Mesothelial cell of epicardium (in vitro differentiated cells): ENCODE results near the gene SLC25A25. TPM values are rescaled to one million over a fixed set of nuclear protein-coding genes. Genes with fewer than 3 reads are reported as not detected.
"Not testable (repeated sequence)": the region's sequence is repeated elsewhere in the genome, so short reads cannot be mapped to it uniquely, and the experiment has no call there.

Source experiments
- DNase-seq, 2 experiments: peaks; one replicate each; pipeline ENCODE4 v3.0.0; 2021; ENCODE audit warnings: low spot score in 2 of 2; ENCODE audit not compliant: unreplicated experiment in 2 of 2
- H3K27ac Mint-ChIP-seq: 2 replicates; pipeline ENCODE4 v1.8.0; 2021; ENCODE audit warnings: mixed read lengths
- H3K27me3 Mint-ChIP-seq: 2 replicates; pipeline ENCODE4 v1.8.0; 2021; ENCODE audit warnings: low read depth, mixed read lengths
- H3K36me3 Mint-ChIP-seq: 2 replicates; pipeline ENCODE4 v1.8.0; 2021; ENCODE audit warnings: mixed read lengths
- H3K4me1 Mint-ChIP-seq: 2 replicates; pipeline ENCODE4 v1.8.0; 2021; ENCODE audit warnings: mixed read lengths
- H3K4me3 Mint-ChIP-seq: 2 replicates; pipeline ENCODE4 v1.8.0; 2021; ENCODE audit warnings: mild to moderate bottlenecking, moderate library complexity, mixed read lengths
- H3K9me3 Mint-ChIP-seq: 2 replicates; pipeline ENCODE4 v1.8.0; 2021; ENCODE audit warnings: mixed read lengths
- total RNA-seq: library from RNA; stranded (reverse); gene quantifications from 3 replicates; pipeline ENCODE4 v1.2.1, GENCODE V29; 2021
- TF ChIP-seq, protein P1 (sequence below): fragments of 200-600 bp; sonication (generic); IDR thresholded peaks from one replicate; pipeline ENCODE4 v1.5.0; 2021; ENCODE audit warnings: antibody characterized with exemption; ENCODE audit not compliant: unreplicated experiment

Gene SLC25A25
- total RNA-seq, 1 donor from 2014 or later, result 26.2 TPM

DNA sequence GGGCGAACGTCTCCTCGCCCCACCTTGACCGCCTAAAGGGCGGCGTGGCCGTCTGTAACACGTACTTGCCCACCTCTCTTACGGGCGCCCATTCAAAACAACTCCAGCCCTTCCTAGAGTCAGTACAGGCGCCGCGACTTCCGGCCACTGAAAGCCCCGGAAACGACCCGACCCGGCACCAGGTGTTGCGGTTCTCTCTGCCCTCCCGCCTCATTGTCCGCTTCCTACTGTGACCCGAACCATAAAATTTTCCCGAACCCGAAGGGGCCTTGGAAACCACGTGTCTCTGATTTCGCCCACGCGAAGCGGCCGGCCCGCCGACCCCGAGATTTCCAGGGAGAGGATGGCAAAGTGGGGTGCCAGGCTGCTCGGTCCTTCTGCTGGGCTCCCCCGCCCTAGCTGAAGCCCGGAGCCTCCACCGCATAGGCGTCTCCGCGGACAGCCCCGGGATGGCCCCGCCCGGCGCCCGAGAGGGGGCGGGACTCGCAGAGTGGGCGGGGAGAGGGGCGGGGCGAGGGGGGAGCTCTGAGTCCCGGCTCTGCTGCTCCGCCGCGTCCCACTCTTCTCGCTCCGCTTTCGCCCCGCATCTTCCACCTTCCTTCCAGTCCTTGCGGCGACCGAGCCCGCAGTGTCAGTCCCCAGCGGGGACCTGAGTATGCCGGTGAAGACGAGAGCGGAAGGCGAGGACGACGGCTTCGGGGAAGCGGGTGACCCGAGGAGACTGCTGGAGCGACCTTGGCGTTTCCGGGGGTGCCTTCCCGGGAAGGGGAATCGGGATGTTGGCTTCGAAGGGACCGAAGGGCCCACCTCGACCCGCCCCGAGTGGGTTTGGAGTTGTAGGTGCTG lies 60.2 kb downstream of the SLC25A25 start:
- H3K27me3 Mint-ChIP-seq, result peaks cover 14% of the 10 kb centered on the region
- TF ChIP-seq, protein P1, sequence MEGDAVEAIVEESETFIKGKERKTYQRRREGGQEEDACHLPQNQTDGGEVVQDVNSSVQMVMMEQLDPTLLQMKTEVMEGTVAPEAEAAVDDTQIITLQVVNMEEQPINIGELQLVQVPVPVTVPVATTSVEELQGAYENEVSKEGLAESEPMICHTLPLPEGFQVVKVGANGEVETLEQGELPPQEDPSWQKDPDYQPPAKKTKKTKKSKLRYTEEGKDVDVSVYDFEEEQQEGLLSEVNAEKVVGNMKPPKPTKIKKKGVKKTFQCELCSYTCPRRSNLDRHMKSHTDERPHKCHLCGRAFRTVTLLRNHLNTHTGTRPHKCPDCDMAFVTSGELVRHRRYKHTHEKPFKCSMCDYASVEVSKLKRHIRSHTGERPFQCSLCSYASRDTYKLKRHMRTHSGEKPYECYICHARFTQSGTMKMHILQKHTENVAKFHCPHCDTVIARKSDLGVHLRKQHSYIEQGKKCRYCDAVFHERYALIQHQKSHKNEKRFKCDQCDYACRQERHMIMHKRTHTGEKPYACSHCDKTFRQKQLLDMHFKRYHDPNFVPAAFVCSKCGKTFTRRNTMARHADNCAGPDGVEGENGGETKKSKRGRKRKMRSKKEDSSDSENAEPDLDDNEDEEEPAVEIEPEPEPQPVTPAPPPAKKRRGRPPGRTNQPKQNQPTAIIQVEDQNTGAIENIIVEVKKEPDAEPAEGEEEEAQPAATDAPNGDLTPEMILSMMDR, result no peak
- H3K4me3 Mint-ChIP-seq, result peak overlapping the region; percentile 92
- peaks cover 3% of the 10 kb centered on the region for H3K36me3 Mint-ChIP-seq
- H3K4me1 Mint-ChIP-seq, result peaks cover 19% of the 10 kb centered on the region
- peaks cover 5% of the 10 kb centered on the region for H3K9me3 Mint-ChIP-seq
- peak; percentile 80 to 86 for DNase-seq
- H3K27ac Mint-ChIP-seq, result peak overlapping the region; percentile 98

DNA sequence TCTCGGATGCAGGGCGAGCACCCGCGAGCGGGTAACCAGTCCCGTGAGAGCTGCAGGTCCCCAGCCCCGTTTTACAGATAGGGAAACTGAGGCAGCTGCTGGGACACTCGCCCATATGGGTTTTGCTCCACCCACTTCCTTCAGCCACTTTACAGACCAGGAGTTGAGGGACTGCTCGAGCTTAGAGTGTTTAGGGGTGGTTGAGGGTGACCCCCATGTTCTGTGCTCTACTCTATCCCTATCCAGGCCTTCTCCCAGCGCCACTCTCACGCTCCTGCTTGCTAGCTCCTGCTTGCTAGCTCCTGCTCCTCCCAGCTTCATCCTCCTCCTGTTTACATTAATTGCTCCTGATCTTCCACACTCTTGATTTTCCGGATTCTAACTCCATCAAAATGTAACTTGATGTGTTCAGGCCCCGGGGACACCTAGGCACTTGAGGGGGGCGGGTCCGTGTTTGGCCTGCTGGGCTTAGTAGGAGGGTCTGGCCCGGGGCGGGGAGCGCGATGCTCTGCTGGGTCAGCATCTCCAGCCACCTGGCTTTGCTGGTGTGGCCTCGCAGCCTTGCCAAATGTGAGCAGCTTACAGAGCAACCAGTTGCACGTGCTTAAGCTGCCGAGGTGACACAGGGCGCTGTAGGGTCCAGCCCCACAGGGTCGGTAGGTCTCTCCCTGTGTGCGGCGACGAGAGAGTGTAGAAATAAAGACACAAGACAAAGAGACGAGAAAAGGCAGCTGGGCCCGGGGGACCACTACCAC lies 61.0 kb downstream of the SLC25A25 start:
- no peak for DNase-seq
- Mint-ChIP-seq H3K36me3 (peaks cover 3% of the 10 kb centered on the region), H3K27ac (peak overlapping the region; percentile 91), H3K9me3 (peaks cover 9% of the 10 kb centered on the region), H3K27me3 (peaks cover 22% of the 10 kb centered on the region), H3K4me3 (peak overlapping the region; percentile 92), H3K4me1 (peaks cover 19% of the 10 kb centered on the region)
- TF ChIP-seq, protein P1, result no peak

DNA sequence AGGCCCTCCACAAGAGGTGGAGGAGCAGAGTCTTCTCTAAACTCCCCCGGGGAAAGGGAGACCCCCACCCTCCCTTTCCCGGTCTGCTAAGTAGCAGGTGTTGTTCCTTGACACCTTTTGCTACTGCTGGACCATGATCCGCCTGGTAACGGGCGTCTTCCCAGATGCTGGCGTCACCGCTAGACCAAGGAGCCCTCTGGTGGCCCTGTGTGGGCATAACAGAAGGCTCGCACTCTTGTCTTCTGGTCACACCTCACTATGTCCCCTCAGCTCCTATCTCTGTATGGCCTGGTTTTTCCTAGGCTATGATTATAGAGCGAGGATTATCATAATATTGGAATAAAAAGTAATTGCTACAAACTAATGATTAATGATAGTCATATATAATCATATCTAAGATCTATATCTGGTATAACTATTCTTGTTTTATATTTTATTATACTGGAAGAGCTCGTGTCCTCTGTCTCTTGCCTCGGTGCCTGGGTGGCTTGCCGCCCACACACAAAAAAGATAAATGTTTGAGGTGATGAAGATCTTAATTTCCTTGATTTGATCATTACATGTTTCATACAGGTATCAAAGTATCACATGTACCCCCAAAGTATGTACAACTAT lies 62.1 kb downstream of the SLC25A25 start:
- Mint-ChIP-seq H3K27me3 (peaks cover 28% of the 10 kb centered on the region), H3K9me3 (peaks cover 13% of the 10 kb centered on the region), H3K4me1 (peaks cover 17% of the 10 kb centered on the region), H3K4me3 (peak overlapping the region; percentile 43)
- not testable (repeated sequence) for H3K36me3 Mint-ChIP-seq, H3K27ac Mint-ChIP-seq, DNase-seq
- TF ChIP-seq, protein P1, result peak; percentile 27

DNA sequence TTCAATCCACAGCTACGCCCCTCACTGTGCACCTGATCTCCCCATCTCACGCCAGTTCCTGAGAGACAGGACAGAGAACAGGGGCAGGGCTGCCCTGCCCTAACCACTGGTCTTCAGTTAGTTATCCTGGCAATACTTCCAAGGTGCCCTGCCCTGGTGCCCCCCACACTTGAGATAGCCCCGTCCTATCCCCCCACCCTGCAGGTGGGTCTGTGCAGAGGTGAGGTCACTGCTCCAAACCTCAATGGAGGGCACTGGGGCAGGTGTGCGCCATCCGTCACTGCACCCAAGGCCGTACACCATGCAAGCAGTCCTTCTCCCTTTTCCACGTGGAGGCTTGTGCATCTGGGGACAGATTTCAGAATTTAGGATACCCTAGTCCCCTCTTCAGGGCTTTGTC lies 62.6 kb downstream of the SLC25A25 start:
- not testable (repeated sequence) for H3K4me3 Mint-ChIP-seq, H3K36me3 Mint-ChIP-seq, H3K27ac Mint-ChIP-seq, DNase-seq
- Mint-ChIP-seq H3K27me3 (peaks cover 31% of the 10 kb centered on the region), H3K4me1 (peaks cover 13% of the 10 kb centered on the region), H3K9me3 (peaks cover 13% of the 10 kb centered on the region)

DNA sequence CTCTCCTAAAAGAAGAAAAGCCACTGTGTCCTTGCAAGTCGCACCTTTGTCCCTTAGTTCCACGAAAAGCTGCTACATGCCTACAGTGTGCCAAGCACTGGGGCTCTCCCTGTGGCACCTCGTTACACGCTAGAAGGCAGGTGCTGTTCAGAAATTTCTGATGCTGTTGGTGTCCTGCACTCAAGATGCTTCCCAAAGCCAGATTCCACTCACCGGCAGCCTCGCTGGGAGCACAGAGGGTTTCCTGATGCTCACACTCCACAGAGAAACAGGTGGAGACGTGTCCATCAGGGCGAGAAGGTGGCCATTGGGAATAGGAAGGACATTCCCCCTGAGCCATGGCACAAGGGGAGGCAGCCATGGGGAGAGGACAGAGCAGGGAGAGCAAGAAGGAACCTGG lies 63.3 kb downstream of the SLC25A25 start:
- H3K27me3 Mint-ChIP-seq, result peaks cover 31% of the 10 kb centered on the region
- not testable (repeated sequence) for DNase-seq, H3K4me1 Mint-ChIP-seq, H3K36me3 Mint-ChIP-seq, H3K4me3 Mint-ChIP-seq, H3K27ac Mint-ChIP-seq
- peaks cover 13% of the 10 kb centered on the region for H3K9me3 Mint-ChIP-seq

DNA sequence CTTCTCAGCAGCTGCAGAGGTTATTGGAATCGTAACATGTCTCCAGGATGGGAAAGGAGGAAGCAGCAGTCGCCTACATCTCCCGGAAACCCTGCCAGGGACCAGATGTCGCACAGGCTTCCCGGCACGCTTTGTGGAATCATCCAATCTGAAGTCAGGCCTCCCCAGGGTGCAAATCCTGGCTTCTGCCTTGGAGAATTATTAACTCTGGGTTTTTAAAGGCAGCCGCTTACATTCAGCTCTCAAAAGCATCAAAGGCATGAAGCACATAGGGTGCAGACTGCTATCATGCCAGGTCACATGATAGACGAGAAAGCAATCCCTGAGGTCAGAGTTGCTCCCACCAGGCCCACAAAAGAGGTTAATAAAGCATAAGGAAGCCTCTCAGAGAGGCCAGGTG lies 64.1 kb downstream of the SLC25A25 start:
- not testable (repeated sequence) for H3K27ac Mint-ChIP-seq, H3K36me3 Mint-ChIP-seq

DNA sequence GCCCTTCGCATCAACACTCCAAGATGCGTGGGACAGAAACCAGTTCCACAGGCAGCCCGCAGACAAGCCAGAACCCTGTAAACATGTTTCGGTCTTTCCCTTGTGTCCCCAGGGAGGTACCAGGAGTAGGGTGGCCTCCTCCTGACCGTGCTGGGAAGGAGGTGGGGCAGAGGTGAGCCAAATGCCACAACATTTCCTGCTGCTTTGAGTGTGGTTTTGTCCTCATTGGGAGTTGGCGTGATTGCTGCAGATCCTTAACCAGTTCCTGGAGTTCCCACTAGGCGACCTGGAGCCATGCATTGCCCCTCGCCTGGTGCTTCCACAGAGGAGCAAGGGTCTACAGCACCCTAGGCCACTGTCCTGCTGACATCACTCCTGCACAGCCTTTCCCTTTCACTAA lies 67.5 kb downstream of the SLC25A25 start:
- peaks cover 31% of the 10 kb centered on the region for H3K27me3 Mint-ChIP-seq

More for the DNA sequence above, 64.1 kb downstream of the SLC25A25 start:
- Mint-ChIP-seq H3K27me3 (peaks cover 31% of the 10 kb centered on the region), H3K9me3 (peaks cover 13% of the 10 kb centered on the region)
- DNase-seq, H3K4me3 Mint-ChIP-seq, H3K4me1 Mint-ChIP-seq: not testable (repeated sequence)

More for the DNA sequence above, 67.5 kb downstream of the SLC25A25 start:
- not testable (repeated sequence) for DNase-seq, H3K4me3 Mint-ChIP-seq, H3K27ac Mint-ChIP-seq, H3K36me3 Mint-ChIP-seq, H3K4me1 Mint-ChIP-seq, H3K9me3 Mint-ChIP-seq
